ENCODE measurements around the gene AS3MT.

AS3MT gene

GRCh38 chr10:102948786-102949185 lies 79.5 kb downstream of the AS3MT start:
- no peaks in the 10 kb centered on the region for H3F3A ChIP-seq (ENCODE audit: insufficient read depth, low read length)
- no peak overlapping the region for H3K4me3 ChIP-seq (ENCODE audit: low read depth, low read length, poor library complexity, severe bottlenecking)
- H3K4me1 ChIP-seq (ENCODE audit: insufficient read depth, low read length, severe bottlenecking), result no peaks in the 10 kb centered on the region
- H3K9ac ChIP-seq (ENCODE audit: low read length), result no peak overlapping the region
- H3K9me2 ChIP-seq (ENCODE audit: low read depth, low read length), result no peaks in the 10 kb centered on the region
- H4K20me1 ChIP-seq (ENCODE audit: insufficient read depth, low read length), result no peaks in the 10 kb centered on the region
- no peak overlapping the region for H2AFZ ChIP-seq (ENCODE audit: low read length)
- H3K27me3 ChIP-seq (ENCODE audit: insufficient read depth, low read length), result no peaks in the 10 kb centered on the region
- no peak for TF ChIP-seq EZH2 (IDR thresholded peaks at IDR 0.05; ENCODE audit: borderline replicate concordance, low read length)
- TF ChIP-seq, protein P1, sequence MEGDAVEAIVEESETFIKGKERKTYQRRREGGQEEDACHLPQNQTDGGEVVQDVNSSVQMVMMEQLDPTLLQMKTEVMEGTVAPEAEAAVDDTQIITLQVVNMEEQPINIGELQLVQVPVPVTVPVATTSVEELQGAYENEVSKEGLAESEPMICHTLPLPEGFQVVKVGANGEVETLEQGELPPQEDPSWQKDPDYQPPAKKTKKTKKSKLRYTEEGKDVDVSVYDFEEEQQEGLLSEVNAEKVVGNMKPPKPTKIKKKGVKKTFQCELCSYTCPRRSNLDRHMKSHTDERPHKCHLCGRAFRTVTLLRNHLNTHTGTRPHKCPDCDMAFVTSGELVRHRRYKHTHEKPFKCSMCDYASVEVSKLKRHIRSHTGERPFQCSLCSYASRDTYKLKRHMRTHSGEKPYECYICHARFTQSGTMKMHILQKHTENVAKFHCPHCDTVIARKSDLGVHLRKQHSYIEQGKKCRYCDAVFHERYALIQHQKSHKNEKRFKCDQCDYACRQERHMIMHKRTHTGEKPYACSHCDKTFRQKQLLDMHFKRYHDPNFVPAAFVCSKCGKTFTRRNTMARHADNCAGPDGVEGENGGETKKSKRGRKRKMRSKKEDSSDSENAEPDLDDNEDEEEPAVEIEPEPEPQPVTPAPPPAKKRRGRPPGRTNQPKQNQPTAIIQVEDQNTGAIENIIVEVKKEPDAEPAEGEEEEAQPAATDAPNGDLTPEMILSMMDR (IDR thresholded peaks at IDR 0.05; ENCODE audit: low read length), result no peak
- H3K4me2 ChIP-seq (ENCODE audit: low read length), result no peak overlapping the region
- no peaks in the 10 kb centered on the region for H3K9me3 ChIP-seq (ENCODE audit: low read length)
- no peaks in the 10 kb centered on the region for H3K79me2 ChIP-seq (ENCODE audit: insufficient read depth, low read length)
- no peaks in the 10 kb centered on the region for H3K36me3 ChIP-seq (ENCODE audit: insufficient read depth, low read length)
- H3K27ac ChIP-seq (ENCODE audit: low read depth, low read length, poor library complexity, severe bottlenecking), result no peak overlapping the region

DNA sequence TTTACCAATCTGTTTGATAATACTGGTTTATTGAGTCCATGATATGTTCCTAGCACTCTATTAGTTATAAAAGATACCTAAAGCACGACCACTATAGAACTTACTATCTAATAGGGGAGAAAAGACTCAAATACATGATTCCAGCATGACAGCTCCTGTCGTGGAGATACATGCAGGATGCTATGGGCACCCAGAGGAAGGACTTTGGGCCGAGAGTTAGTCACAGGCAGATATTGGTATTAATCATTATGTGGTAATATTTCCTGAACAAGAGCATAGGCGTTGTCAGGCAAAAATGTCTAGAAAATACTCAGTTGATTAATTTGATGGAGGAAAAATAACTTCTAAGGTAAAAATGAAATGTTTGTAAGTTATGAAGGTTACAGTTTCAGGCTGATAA lies 80.6 kb downstream of the AS3MT start:
- Histone ChIP-seq H2AFZ (ENCODE audit: low read length) (no peak overlapping the region), H3K9ac (ENCODE audit: low read length) (no peak overlapping the region), H3K27ac (ENCODE audit: low read depth, low read length, poor library complexity, severe bottlenecking) (no peak overlapping the region), H3K4me2 (ENCODE audit: low read length) (no peak overlapping the region), H3K36me3 (ENCODE audit: insufficient read depth, low read length) (no peaks in the 10 kb centered on the region), H3K9me3 (ENCODE audit: low read length) (no peaks in the 10 kb centered on the region), H4K20me1 (ENCODE audit: insufficient read depth, low read length) (no peaks in the 10 kb centered on the region), H3K4me1 (ENCODE audit: insufficient read depth, low read length, severe bottlenecking) (no peaks in the 10 kb centered on the region), H3K79me2 (ENCODE audit: insufficient read depth, low read length) (no peaks in the 10 kb centered on the region), H3F3A (ENCODE audit: insufficient read depth, low read length) (no peaks in the 10 kb centered on the region), H3K4me3 (ENCODE audit: low read depth, low read length, poor library complexity, severe bottlenecking) (no peak overlapping the region), H3K27me3 (ENCODE audit: insufficient read depth, low read length) (no peaks in the 10 kb centered on the region), H3K9me2 (ENCODE audit: low read depth, low read length) (no peaks in the 10 kb centered on the region)
- TF ChIP-seq EZH2 (IDR thresholded peaks at IDR 0.05; ENCODE audit: borderline replicate concordance, low read length), result no peak
- TF ChIP-seq, protein P1 (IDR thresholded peaks at IDR 0.05; ENCODE audit: low read length), result no peak

DNA sequence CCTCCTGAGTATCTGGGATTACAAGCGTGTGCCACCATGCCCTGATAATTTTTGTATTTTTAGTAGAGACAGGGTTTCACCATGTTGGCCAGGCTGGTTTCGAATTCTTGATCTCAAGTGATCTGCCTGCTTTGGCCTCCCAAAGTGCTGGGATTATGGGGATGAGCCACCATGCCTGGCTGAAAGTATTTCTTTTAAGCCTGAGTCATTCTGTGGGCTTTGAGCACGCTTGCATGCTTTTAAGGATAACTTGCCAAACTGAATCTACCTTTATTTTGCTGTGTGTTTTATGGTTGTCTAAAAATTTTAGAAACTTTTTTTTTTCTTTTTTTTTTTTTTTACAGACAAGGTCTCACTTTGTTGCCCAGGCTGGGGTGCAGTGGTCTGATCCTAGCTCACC lies 82.0 kb downstream of the AS3MT start:
- no peak overlapping the region for H2AFZ ChIP-seq (ENCODE audit: low read length)
- H3K79me2 ChIP-seq (ENCODE audit: insufficient read depth, low read length), result no peaks in the 10 kb centered on the region
- no peaks in the 10 kb centered on the region for H3K36me3 ChIP-seq (ENCODE audit: insufficient read depth, low read length)
- H3K9ac ChIP-seq (ENCODE audit: low read length), result no peak overlapping the region
- H3K9me2 ChIP-seq (ENCODE audit: low read depth, low read length), result no peaks in the 10 kb centered on the region
- no peak overlapping the region for H3K27ac ChIP-seq (ENCODE audit: low read depth, low read length, poor library complexity, severe bottlenecking)
- H3K9me3 ChIP-seq (ENCODE audit: low read length), result no peaks in the 10 kb centered on the region
- no peak overlapping the region for H3K4me2 ChIP-seq (ENCODE audit: low read length)
- no peaks in the 10 kb centered on the region for H4K20me1 ChIP-seq (ENCODE audit: insufficient read depth, low read length)
- no peaks in the 10 kb centered on the region for H3K4me1 ChIP-seq (ENCODE audit: insufficient read depth, low read length, severe bottlenecking)
- no peaks in the 10 kb centered on the region for H3K27me3 ChIP-seq (ENCODE audit: insufficient read depth, low read length)
- TF ChIP-seq EZH2 (IDR thresholded peaks at IDR 0.05; ENCODE audit: borderline replicate concordance, low read length), result no peak
- TF ChIP-seq, protein P1 (IDR thresholded peaks at IDR 0.05; ENCODE audit: low read length), result no peak
- H3K4me3 ChIP-seq (ENCODE audit: low read depth, low read length, poor library complexity, severe bottlenecking), result no peak overlapping the region
- no peaks in the 10 kb centered on the region for H3F3A ChIP-seq (ENCODE audit: insufficient read depth, low read length)

Data from OCI-LY1 (cell line).